Stimulated activated CD4-positive, alpha-beta T cell treated with anti-CD3 and anti-CD28 coated beads, Interleukin-4, amount 100 ng/mL, for 1 hour (primary cell): ENCODE measurements around the gene STATH.
"Not testable (repeated sequence)": the region's sequence is repeated elsewhere in the genome, so short reads cannot be mapped to it uniquely, and the experiment has no call there.

Experiments used
- DNase-seq: peaks from one replicate; pipeline ENCODE4 v3.0.0-alpha.2; 2020

The STATH gene

GRCh38 chr4:69995526-69996016 lies at the start of gene STATH:
Gene STATH (plus strand): TSS chr4:69995966. CDS start chr4:69998438, 2,472 bp downstream.
- no peak for DNase-seq

- DNase-seq: no peak
Measured at GRCh38 chr4:69951602-69952001, 44.2 kb upstream of the STATH start.

GRCh38 chr4:69957209-69957608 lies 38.6 kb upstream of the STATH start:
- no peak for DNase-seq

- DNase-seq: no peak
Measured at GRCh38 chr4:69965628-69966027, 30.1 kb upstream of the STATH start, which contains the start of gene CSN2. Gene CSN2 (minus strand): TSS chr4:69965728. CDS start chr4:69960995, 4,733 bp downstream.

- no peak for DNase-seq
Measured at GRCh38 chr4:69970071-69970470, 25.7 kb upstream of the STATH start.

GRCh38 chr4:69974631-69975030 lies 21.1 kb upstream of the STATH start:
- no peak for DNase-seq

GRCh38 chr4:69977582-69977981 lies 18.2 kb upstream of the STATH start:
- no peak for DNase-seq

GRCh38 chr4:69984030-69984443 lies 11.7 kb upstream of the STATH start:
- DNase-seq: no peak

GRCh38 chr4:69986663-69987062 lies 9.1 kb upstream of the STATH start:
- no peak for DNase-seq

- no peak for DNase-seq
Measured at GRCh38 chr4:69991016-69991415, 4.8 kb upstream of the STATH start.

- DNase-seq: no peak
Measured at GRCh38 chr4:69994782-69995181, 984 bp upstream of the STATH start.

GRCh38 chr4:69999420-69999819 lies 3.7 kb downstream of the STATH start:
- no peak for DNase-seq

GRCh38 chr4:70000711-70001110 lies 4.9 kb downstream of the STATH start:
- no peak for DNase-seq

- DNase-seq: no peak
Measured at GRCh38 chr4:70002507-70002906, 6.7 kb downstream of the STATH start.

GRCh38 chr4:70008771-70009170 lies 13.0 kb downstream of the STATH start:
- DNase-seq: no peak

- DNase-seq: not testable (repeated sequence)
Measured at GRCh38 chr4:70019006-70019405, 23.2 kb downstream of the STATH start.

GRCh38 chr4:70023218-70023617 lies 27.5 kb downstream of the STATH start:
- no peak for DNase-seq

- no peak for DNase-seq
Measured at GRCh38 chr4:70027011-70027410, 31.2 kb downstream of the STATH start.

GRCh38 chr4:70028159-70028558 lies 32.4 kb downstream of the STATH start, which contains the start of gene HTN3:
Gene HTN3 (plus strand): TSS chr4:70028459. CDS start chr4:70030741, 2,282 bp downstream.
- not testable (repeated sequence) for DNase-seq

GRCh38 chr4:70037559-70037958 lies 41.8 kb downstream of the STATH start:
- not testable (repeated sequence) for DNase-seq

- not testable (repeated sequence) for DNase-seq
Measured at GRCh38 chr4:70039928-70040327, 44.2 kb downstream of the STATH start.

- no peak for DNase-seq
Measured at GRCh38 chr4:70041652-70042286, 46.0 kb downstream of the STATH start.

- not testable (repeated sequence) for DNase-seq
Measured at GRCh38 chr4:70050138-70050537, 54.4 kb downstream of the STATH start, which contains the start of gene HTN1. Gene HTN1 (plus strand): TSS chr4:70050438. CDS start chr4:70053077, 2,639 bp downstream.
